ENCODE measurements around the gene ARHGEF3.

- TF ChIP-seq, protein P1, sequence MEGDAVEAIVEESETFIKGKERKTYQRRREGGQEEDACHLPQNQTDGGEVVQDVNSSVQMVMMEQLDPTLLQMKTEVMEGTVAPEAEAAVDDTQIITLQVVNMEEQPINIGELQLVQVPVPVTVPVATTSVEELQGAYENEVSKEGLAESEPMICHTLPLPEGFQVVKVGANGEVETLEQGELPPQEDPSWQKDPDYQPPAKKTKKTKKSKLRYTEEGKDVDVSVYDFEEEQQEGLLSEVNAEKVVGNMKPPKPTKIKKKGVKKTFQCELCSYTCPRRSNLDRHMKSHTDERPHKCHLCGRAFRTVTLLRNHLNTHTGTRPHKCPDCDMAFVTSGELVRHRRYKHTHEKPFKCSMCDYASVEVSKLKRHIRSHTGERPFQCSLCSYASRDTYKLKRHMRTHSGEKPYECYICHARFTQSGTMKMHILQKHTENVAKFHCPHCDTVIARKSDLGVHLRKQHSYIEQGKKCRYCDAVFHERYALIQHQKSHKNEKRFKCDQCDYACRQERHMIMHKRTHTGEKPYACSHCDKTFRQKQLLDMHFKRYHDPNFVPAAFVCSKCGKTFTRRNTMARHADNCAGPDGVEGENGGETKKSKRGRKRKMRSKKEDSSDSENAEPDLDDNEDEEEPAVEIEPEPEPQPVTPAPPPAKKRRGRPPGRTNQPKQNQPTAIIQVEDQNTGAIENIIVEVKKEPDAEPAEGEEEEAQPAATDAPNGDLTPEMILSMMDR (IDR thresholded peaks at IDR 0.05; ENCODE audit: extremely low read depth in 1 of 2, insufficient read depth in 1 of 2, low read depth in 1 of 2, low read length in 2 of 2), result peak; percentile 27 to 38
- no peak for TF ChIP-seq FOS (IDR thresholded peaks at IDR 0.05; ENCODE audit: borderline replicate concordance, insufficient read depth, low read length)
- no peak for TF ChIP-seq EZH2 (IDR thresholded peaks at IDR 0.05; ENCODE audit: borderline replicate concordance, low read depth, low read length, severe bottlenecking)
These were observed 2.4 kb downstream of the ARHGEF3 start for GRCh38 chr3:56799251-56799882.

Measured in endothelial cell of umbilical vein (primary cell).